ENCODE data around the gene ARSG. TPM values are rescaled to one million over a fixed set of nuclear protein-coding genes. Genes with fewer than 3 reads are reported as not detected.

Gene ARSG
- total and polyA plus RNA-seq, 2 of the 13 experiments (the other 11 are each of a cell fraction or from before 2014, with no cell fraction given) = 3.7 to 15.2 TPM

GRCh38 chr17:68456339-68457167, 165.3 kb downstream of the ARSG start (continued):
- TF ChIP-seq FOSL2 (CRISPR knock-in tag; IDR thresholded peaks at IDR 0.05) (peak; percentile 59), ZNF691 (CRISPR knock-in tag; IDR thresholded peaks at IDR 0.05; ENCODE audit: borderline replicate concordance, low read depth) (no peak), KDM5A (IDR thresholded peaks at IDR 0.05; ENCODE audit: borderline replicate concordance, low read length) (peak; percentile 37), ZNF816 (CRISPR knock-in tag; IDR thresholded peaks at IDR 0.05; ENCODE audit: borderline replicate concordance) (no peak), ZFP37 (CRISPR knock-in tag; IDR thresholded peaks at IDR 0.05; ENCODE audit: borderline replicate concordance) (peak; percentile 68; the same call in 1 of the 2 replicates), ZMYM2 (CRISPR knock-in tag; IDR thresholded peaks at IDR 0.05) (peak; percentile 19; the same call in 1 of the 2 replicates), MYNN (CRISPR knock-in tag; IDR thresholded peaks at IDR 0.05; ENCODE audit: low read depth) (no peak), SP140L (CRISPR knock-in tag; IDR thresholded peaks at IDR 0.05; ENCODE audit: borderline replicate concordance) (no peak), TP53 (CRISPR knock-in tag; conservative IDR thresholded peaks at IDR 0.05) (0 out of 2 replicates have a peak, but pooled peaks have one; percentile 47), ZBTB34 (CRISPR knock-in tag; IDR thresholded peaks at IDR 0.05) (no peak), NKX3-1 (CRISPR knock-in tag; IDR thresholded peaks at IDR 0.05) (no peak), CERS6 (CRISPR knock-in tag; IDR thresholded peaks at IDR 0.05) (no peak), ZNF367 (CRISPR knock-in tag; IDR thresholded peaks at IDR 0.05; ENCODE audit: borderline replicate concordance) (no peak), ZNF432 (CRISPR knock-in tag; IDR thresholded peaks at IDR 0.05; ENCODE audit: borderline replicate concordance) (no peak), PHF21A (CRISPR knock-in tag; IDR thresholded peaks at IDR 0.05) (peak; percentile 89; the same call in 1 of the 2 replicates), MXD3 (CRISPR knock-in tag; IDR thresholded peaks at IDR 0.05) (0 out of 2 replicates have a peak, but pooled peaks have one; percentile 20), HMGXB3 (CRISPR knock-in tag; IDR thresholded peaks at IDR 0.05; ENCODE audit: borderline replicate concordance) (peak; percentile 32; the same call in 1 of the 2 replicates), ZFP41 (CRISPR knock-in tag; IDR thresholded peaks at IDR 0.05; ENCODE audit: borderline replicate concordance) (no peak), RORA (CRISPR knock-in tag; IDR thresholded peaks at IDR 0.05) (no peak), TMF1 (CRISPR knock-in tag; IDR thresholded peaks at IDR 0.05; ENCODE audit: low read depth) (no peak), CHCHD3 (CRISPR knock-in tag; IDR thresholded peaks at IDR 0.05) (no peak)
